GM12872 (cell line): ENCODE data around the gene FGD5.

Experiments
- CTCF ChIP-seq: IDR thresholded peaks from 3 replicates; pipeline ENCODE4 v1.5.1; 2011; ENCODE audit warnings: low read depth, mild to moderate bottlenecking, low read length, moderate library complexity; ENCODE audit not compliant: insufficient read depth

The FGD5 gene

GRCh38 chr3:14784087-14784681, 34.6 kb upstream of the FGD5 start:
- no peak for TF ChIP-seq CTCF

- TF ChIP-seq CTCF, result no peak
These were observed 33.3 kb upstream of the FGD5 start for GRCh38 chr3:14785207-14786155.

GRCh38 chr3:14786369-14786768, 32.4 kb upstream of the FGD5 start:
- no peak for TF ChIP-seq CTCF

GRCh38 chr3:14787630-14788029, 31.1 kb upstream of the FGD5 start:
- no peak for TF ChIP-seq CTCF

- no peak for TF ChIP-seq CTCF
These were observed 30.1 kb upstream of the FGD5 start for GRCh38 chr3:14788644-14789043.

- no peak for TF ChIP-seq CTCF
These were observed 29.5 kb upstream of the FGD5 start for GRCh38 chr3:14789221-14789620.

- no peak for TF ChIP-seq CTCF
These were observed 29.0 kb upstream of the FGD5 start for GRCh38 chr3:14789640-14790285.
